H9 (cell line): ENCODE data around the gene RANBP9. TPM values are rescaled to one million over a fixed set of nuclear protein-coding genes. Genes with fewer than 3 reads are reported as not detected.

Experiments used
- DNase-seq: peaks from one replicate; pipeline ENCODE4 v3.0.0-alpha.2; 2017
- H2AFZ ChIP-seq: one replicate; pipeline ENCODE4 v1.6.1; 2013; ENCODE audit warnings: mild to moderate bottlenecking, low read length, control low read depth, moderate library complexity
- H2AK5ac ChIP-seq: 2 replicates; pipeline ENCODE4 v1.6.1; 2013; ENCODE audit warnings: low read length, control low read depth, mixed read lengths; ENCODE audit not compliant: insufficient read length
- H2BK120ac ChIP-seq: one replicate; pipeline ENCODE4 v1.6.1; 2013; ENCODE audit warnings: low read depth, mild to moderate bottlenecking, low read length, control low read depth, inconsistent platforms; ENCODE audit not compliant: poor library complexity, severe bottlenecking
- H2BK12ac ChIP-seq: 2 replicates; pipeline ENCODE4 v1.6.1; 2013; ENCODE audit warnings: low read length, control low read depth, mixed read lengths, low read depth; ENCODE audit not compliant: insufficient read length
- H2BK15ac ChIP-seq: 2 replicates; pipeline ENCODE4 v1.6.1; 2013; ENCODE audit warnings: low read depth, low read length, control low read depth
- H2BK20ac ChIP-seq: one replicate; pipeline ENCODE4 v1.6.1; 2013; ENCODE audit warnings: low read depth, mild to moderate bottlenecking, low read length, control low read depth, inconsistent platforms; ENCODE audit not compliant: poor library complexity, severe bottlenecking
- H2BK5ac ChIP-seq: 2 replicates; pipeline ENCODE4 v1.6.1; 2013; ENCODE audit warnings: low read length, control low read depth, mixed read lengths; ENCODE audit not compliant: insufficient read length
- H3K14ac ChIP-seq: 2 replicates; pipeline ENCODE4 v1.6.1; 2013; ENCODE audit warnings: low read length, control low read depth; ENCODE audit not compliant: insufficient read depth
- H3K18ac ChIP-seq: 2 replicates; pipeline ENCODE4 v1.6.1; 2013; ENCODE audit warnings: low read depth, mild to moderate bottlenecking, mixed read lengths, low read length, control low read depth; ENCODE audit not compliant: insufficient read length
- H3K23ac ChIP-seq: 2 replicates; pipeline ENCODE4 v1.6.1; 2013; ENCODE audit warnings: low read length, control low read depth, mixed read lengths, low read depth; ENCODE audit not compliant: insufficient read length
- H3K23me2 ChIP-seq: 2 replicates; pipeline ENCODE4 v1.6.1; 2013; ENCODE audit warnings: low read depth, mild to moderate bottlenecking, mixed read lengths, low read length, control low read depth; ENCODE audit not compliant: insufficient read length, poor library complexity, severe bottlenecking
- H3K27ac ChIP-seq: 2 replicates; pipeline ENCODE4 v1.5.1; 2013; ENCODE audit warnings: low read length, control low read depth, mixed read lengths, low read depth; ENCODE audit not compliant: insufficient read length
- H3K27me3 ChIP-seq: 2 replicates; pipeline ENCODE4 v1.6.1; 2013; ENCODE audit warnings: low read length, control low read depth, inconsistent platforms; ENCODE audit not compliant: insufficient read depth
- H3K4ac ChIP-seq: 2 replicates; pipeline ENCODE4 v1.6.1; 2013; ENCODE audit warnings: low read depth, mild to moderate bottlenecking, control low read depth, inconsistent platforms, low read length, moderate library complexity
- H3K4me1 ChIP-seq: 2 replicates; pipeline ENCODE4 v1.6.1; 2013; ENCODE audit warnings: low read length, control low read depth, inconsistent platforms; ENCODE audit not compliant: insufficient read depth
- H3K4me2 ChIP-seq: 2 replicates; pipeline ENCODE4 v1.6.1; 2013; ENCODE audit warnings: low read length, control low read depth, mixed read lengths; ENCODE audit not compliant: insufficient read length, insufficient read depth
- H3K56ac ChIP-seq: 2 replicates; pipeline ENCODE4 v1.6.1; 2013; ENCODE audit warnings: low read depth, mild to moderate bottlenecking, mixed read lengths, low read length, control low read depth; ENCODE audit not compliant: insufficient read length
- H3K79me1 ChIP-seq: 2 replicates; pipeline ENCODE4 v1.6.1; 2013; ENCODE audit warnings: low read depth, mild to moderate bottlenecking, moderate library complexity, low read length, control low read depth, inconsistent platforms; ENCODE audit not compliant: insufficient read depth, poor library complexity, severe bottlenecking
- H3K79me2 ChIP-seq: 2 replicates; pipeline ENCODE4 v1.6.1; 2013; ENCODE audit warnings: low read length, control low read depth, inconsistent platforms; ENCODE audit not compliant: insufficient read depth
- H3K9ac ChIP-seq: 2 replicates; pipeline ENCODE4 v1.6.1; 2013; ENCODE audit warnings: low read length, control low read depth, mixed read lengths; ENCODE audit not compliant: insufficient read length; ENCODE audit errors: extremely low read depth
- H3K9me3 ChIP-seq: one replicate; pipeline ENCODE4 v1.6.1; 2013; ENCODE audit warnings: low read depth, low read length, inconsistent platforms; ENCODE audit not compliant: control insufficient read depth
- H3T11ph ChIP-seq: one replicate; pipeline ENCODE4 v1.6.1; 2013; ENCODE audit warnings: mild to moderate bottlenecking, low read length, control low read depth, inconsistent platforms
- H4K20me1 ChIP-seq: one replicate; pipeline ENCODE4 v1.6.1; 2013; ENCODE audit not compliant: control insufficient read depth, insufficient read length, insufficient read depth
- H4K5ac ChIP-seq: 2 replicates; pipeline ENCODE4 v1.6.1; 2013; ENCODE audit warnings: low read depth, mild to moderate bottlenecking, mixed read lengths, low read length, control low read depth; ENCODE audit not compliant: insufficient read length
- H4K8ac ChIP-seq: replicated peaks from 2 replicates; pipeline ENCODE4 v1.6.1; 2013; ENCODE audit warnings: low read length, control low read depth, mixed read lengths, low read depth; ENCODE audit not compliant: insufficient read length
- H4K91ac ChIP-seq: 2 replicates; pipeline ENCODE4 v1.6.1; 2013; ENCODE audit warnings: low read depth, mild to moderate bottlenecking, moderate library complexity, mixed read lengths, low read length, control low read depth; ENCODE audit not compliant: insufficient read length
- H3K27ac Mint-ChIP-seq, 3 experiments: 2 replicates in 2 of 3; 3 replicates in 1 of 3; pipeline ENCODE4 v1.8.0; 2020 to 2021; ENCODE audit warnings: mixed read lengths in 3 of 3, mild to moderate bottlenecking in 1 of 3, moderate library complexity in 1 of 3
- H3K27me3 Mint-ChIP-seq: 2 replicates; pipeline ENCODE4 v1.8.0; 2021; ENCODE audit warnings: low read depth, mild to moderate bottlenecking, moderate library complexity, mixed read lengths
- H3K36me3 Mint-ChIP-seq, 3 experiments: 2 replicates in 2 of 3; 3 replicates in 1 of 3; pipeline ENCODE4 v1.8.0; 2020 to 2021; ENCODE audit warnings: low read depth in 3 of 3, mixed read lengths in 3 of 3; ENCODE audit not compliant: insufficient read depth in 1 of 3
- H3K4me1 Mint-ChIP-seq, 2 experiments: 2 replicates each; pipeline ENCODE4 v1.8.0; 2020; ENCODE audit warnings: mixed read lengths in 2 of 2
- H3K4me3 Mint-ChIP-seq, 2 experiments: 2 replicates in 1 of 2; 3 replicates in 1 of 2; pipeline ENCODE4 v1.8.0; 2020 to 2021; ENCODE audit warnings: mild to moderate bottlenecking in 2 of 2, mixed read lengths in 2 of 2, moderate library complexity in 1 of 2
- H3K9me3 Mint-ChIP-seq, 2 experiments: 2 replicates in 1 of 2; 3 replicates in 1 of 2; pipeline ENCODE4 v1.8.0; 2020; ENCODE audit warnings: mild to moderate bottlenecking in 2 of 2, mixed read lengths in 2 of 2, moderate library complexity in 1 of 2
- WGBS: extraction: QIAGEN DNeasy Blood & Tissue Kit; methylation state at CpG from one replicate; pipeline ENCODE4 v1.1.7; 2013; ENCODE audit warnings: missing lambda C conversion rate, low lambda C conversion rate, mixed read lengths; ENCODE audit not compliant: insufficient read length; ENCODE audit errors: extremely low coverage; 5-methylcytosine and 5-hydroxymethylcytosine counted together
- total RNA-seq: library from RNA; stranded (reverse); gene quantifications from 2 replicates; pipeline ENCODE4 v1.2.1, GENCODE V29; 2021
- TF ChIP-seq, protein P1 (sequence below): fragments of 200-600 bp; sonication (generic); conservative IDR thresholded peaks from 3 replicates; pipeline ENCODE4 v1.8.0; 2021; ENCODE audit warnings: antibody characterized with exemption, mild to moderate bottlenecking

RANBP9 gene
- total RNA-seq, 1 experiment from 2014 or later, result 37.2 TPM

DNA sequence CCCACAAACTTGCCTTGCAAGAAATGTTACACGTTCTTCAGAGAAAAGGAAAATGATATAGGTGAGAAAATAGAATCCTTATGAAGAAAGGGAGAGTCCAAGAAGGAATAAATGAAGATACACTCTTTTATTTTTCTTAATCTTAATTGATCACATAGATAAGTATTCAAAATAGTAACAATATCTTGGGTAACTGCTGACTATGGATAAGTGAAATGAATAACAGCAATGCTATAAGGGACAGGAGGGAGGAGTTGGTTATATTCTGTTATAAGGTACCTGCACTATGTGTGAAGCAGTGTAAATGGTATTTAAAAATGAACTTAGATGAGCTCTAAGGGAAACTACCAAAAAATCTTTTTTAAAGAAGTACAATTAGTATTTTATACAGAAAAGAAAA, 38.3 kb downstream of the RANBP9 start:
- Histone ChIP-seq H3K9me3 (no peaks in the 10 kb centered on the region), H2BK20ac (no peak overlapping the region), H3K4me1 (no peaks in the 10 kb centered on the region; the same call in 1 of the 2 replicates), H3K23me2 (no peaks in the 10 kb centered on the region), H2BK5ac (no peak overlapping the region), H3K4me2 (no peak overlapping the region), H4K20me1 (no peaks in the 10 kb centered on the region), H3K14ac (no peak overlapping the region), H2AFZ (no peak overlapping the region), H3K27me3 (no peaks in the 10 kb centered on the region), H2BK120ac (no peak overlapping the region), H3K79me2 (peaks cover 4% of the 10 kb centered on the region; the same call in 1 of the 2 replicates), H4K91ac (no peak overlapping the region), H3T11ph (no peak overlapping the region), H3K9ac (no peak overlapping the region), H3K79me1 (no peaks in the 10 kb centered on the region), H3K56ac (no peak overlapping the region), H3K4ac (no peak overlapping the region), H4K5ac (no peak overlapping the region), H3K18ac (no peak overlapping the region), H4K8ac (no peak overlapping the region), H3K23ac (no peak overlapping the region), H2AK5ac (no peak overlapping the region), H2BK15ac (no peak overlapping the region), H2BK12ac (no peak overlapping the region), H3K27ac (no peak overlapping the region)
- peaks cover 27 to 41% of the 10 kb centered on the region in 2 experiments for H3K4me1 Mint-ChIP-seq
- WGBS, result no CpG with 5 or more reads among the region's 1 CpG
- TF ChIP-seq, protein P1, sequence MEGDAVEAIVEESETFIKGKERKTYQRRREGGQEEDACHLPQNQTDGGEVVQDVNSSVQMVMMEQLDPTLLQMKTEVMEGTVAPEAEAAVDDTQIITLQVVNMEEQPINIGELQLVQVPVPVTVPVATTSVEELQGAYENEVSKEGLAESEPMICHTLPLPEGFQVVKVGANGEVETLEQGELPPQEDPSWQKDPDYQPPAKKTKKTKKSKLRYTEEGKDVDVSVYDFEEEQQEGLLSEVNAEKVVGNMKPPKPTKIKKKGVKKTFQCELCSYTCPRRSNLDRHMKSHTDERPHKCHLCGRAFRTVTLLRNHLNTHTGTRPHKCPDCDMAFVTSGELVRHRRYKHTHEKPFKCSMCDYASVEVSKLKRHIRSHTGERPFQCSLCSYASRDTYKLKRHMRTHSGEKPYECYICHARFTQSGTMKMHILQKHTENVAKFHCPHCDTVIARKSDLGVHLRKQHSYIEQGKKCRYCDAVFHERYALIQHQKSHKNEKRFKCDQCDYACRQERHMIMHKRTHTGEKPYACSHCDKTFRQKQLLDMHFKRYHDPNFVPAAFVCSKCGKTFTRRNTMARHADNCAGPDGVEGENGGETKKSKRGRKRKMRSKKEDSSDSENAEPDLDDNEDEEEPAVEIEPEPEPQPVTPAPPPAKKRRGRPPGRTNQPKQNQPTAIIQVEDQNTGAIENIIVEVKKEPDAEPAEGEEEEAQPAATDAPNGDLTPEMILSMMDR, result no peak
- peaks cover 9 to 10% of the 10 kb centered on the region in 2 experiments; a peak in 4 of 5 replicates for H3K9me3 Mint-ChIP-seq
- DNase-seq, result no peak
- peaks cover 10 to 19% (median 16%) of the 10 kb centered on the region in 3 experiments; a peak in 6 of 7 replicates for H3K36me3 Mint-ChIP-seq
- no peak overlapping the region; a peak in 1 of 7 replicates for H3K27ac Mint-ChIP-seq
- H3K27me3 Mint-ChIP-seq, result no peaks in the 10 kb centered on the region
- H3K4me3 Mint-ChIP-seq, result no peak overlapping the region
